DOHH2 (cell line): Measurements from ENCODE around the gene COPE.

Experiments
- EZH2phosphoT487 ChIP-seq: fragments of 200-600 bp; sonication (generic); IDR thresholded peaks from 2 replicates; pipeline ENCODE4 v1.6.1; 2017; ENCODE audit warnings: borderline replicate concordance, mild to moderate bottlenecking, antibody characterized with exemption, low read length, moderate library complexity, mixed read lengths
- TF ChIP-seq, protein P1 (sequence below): fragments of 200-600 bp; sonication (generic); IDR thresholded peaks from one replicate; pipeline ENCODE4 v1.5.1; 2014; ENCODE audit warnings: antibody characterized with exemption, mild to moderate bottlenecking, low read depth, low read length; ENCODE audit not compliant: poor library complexity, severe bottlenecking

- TF ChIP-seq, protein P1, sequence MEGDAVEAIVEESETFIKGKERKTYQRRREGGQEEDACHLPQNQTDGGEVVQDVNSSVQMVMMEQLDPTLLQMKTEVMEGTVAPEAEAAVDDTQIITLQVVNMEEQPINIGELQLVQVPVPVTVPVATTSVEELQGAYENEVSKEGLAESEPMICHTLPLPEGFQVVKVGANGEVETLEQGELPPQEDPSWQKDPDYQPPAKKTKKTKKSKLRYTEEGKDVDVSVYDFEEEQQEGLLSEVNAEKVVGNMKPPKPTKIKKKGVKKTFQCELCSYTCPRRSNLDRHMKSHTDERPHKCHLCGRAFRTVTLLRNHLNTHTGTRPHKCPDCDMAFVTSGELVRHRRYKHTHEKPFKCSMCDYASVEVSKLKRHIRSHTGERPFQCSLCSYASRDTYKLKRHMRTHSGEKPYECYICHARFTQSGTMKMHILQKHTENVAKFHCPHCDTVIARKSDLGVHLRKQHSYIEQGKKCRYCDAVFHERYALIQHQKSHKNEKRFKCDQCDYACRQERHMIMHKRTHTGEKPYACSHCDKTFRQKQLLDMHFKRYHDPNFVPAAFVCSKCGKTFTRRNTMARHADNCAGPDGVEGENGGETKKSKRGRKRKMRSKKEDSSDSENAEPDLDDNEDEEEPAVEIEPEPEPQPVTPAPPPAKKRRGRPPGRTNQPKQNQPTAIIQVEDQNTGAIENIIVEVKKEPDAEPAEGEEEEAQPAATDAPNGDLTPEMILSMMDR: no peak
- no peak for TF ChIP-seq EZH2phosphoT487
These were observed 14.1 kb upstream of the COPE start for GRCh38 chr19:18933297-18933696.
